Muscle of back (tissue), 11 donors: Measurements from ENCODE around the gene ZMYND10. TPM values are rescaled to one million over a fixed set of nuclear protein-coding genes. Genes with fewer than 3 reads are reported as not detected.
A peak's percentile ranks its signal among the peaks of the same experiment; 100 is the strongest.

Source experiments
- DNase-seq, 3 donors: peaks; one replicate each; pipeline versions ENCODE4 v3.0.0 to v3.0.0-alpha.2; 2013
- polyA plus RNA-seq, 10 donors: library from polyadenylated mRNA; unstranded; fragments of 120-200 nt; gene quantifications; one replicate each; pipeline ENCODE4 v1.2.1, GENCODE V29; 2013; ENCODE audit not compliant: insufficient read length in 10 of 10

Gene ZMYND10
- polyA plus RNA-seq, 10 donors: 0.60 to 1.7 (median 0.93) TPM

- no peak for DNase-seq
Observed at GRCh38 chr3:50371133-50371685, 25.7 kb upstream of the ZMYND10 start.

GRCh38 chr3:50370594-50370993 is 25.1 kb upstream of the ZMYND10 start:
- DNase-seq: peak; percentile 54 to 83 (median 69)

- no peak for DNase-seq
Observed at GRCh38 chr3:50369012-50369670, 23.6 kb upstream of the ZMYND10 start.

GRCh38 chr3:50365842-50366220 is 20.3 kb upstream of the ZMYND10 start:
- DNase-seq: no peak

- peak; percentile 33 to 80 (median 69) for DNase-seq
Observed at GRCh38 chr3:50365080-50365841, 19.7 kb upstream of the ZMYND10 start.

GRCh38 chr3:50364573-50365079 is 19.1 kb upstream of the ZMYND10 start:
- DNase-seq: peak in 1 of 3 donors; percentile 68

- DNase-seq: no peak
Observed at GRCh38 chr3:50359760-50360110, 14.2 kb upstream of the ZMYND10 start.

GRCh38 chr3:50358911-50359759 is 13.6 kb upstream of the ZMYND10 start, which contains the start of gene TMEM115:
Gene TMEM115 (minus strand): TSS chr3:50359521. CDS start chr3:50359063, 458 bp downstream.
- peak; percentile 98 to 99 (median 99) for DNase-seq

- DNase-seq: no peak
Observed at GRCh38 chr3:50358355-50358910, 12.9 kb upstream of the ZMYND10 start.

GRCh38 chr3:50357481-50357880 is 11.9 kb upstream of the ZMYND10 start:
- no peak for DNase-seq

- DNase-seq: no peak
Observed at GRCh38 chr3:50356553-50356952, 11.0 kb upstream of the ZMYND10 start.

GRCh38 chr3:50355829-50356552 is 10.5 kb upstream of the ZMYND10 start:
- no peak for DNase-seq

GRCh38 chr3:50354850-50355249 is 9.3 kb upstream of the ZMYND10 start:
- DNase-seq: no peak

GRCh38 chr3:50354186-50354764 is 8.7 kb upstream of the ZMYND10 start:
- no peak for DNase-seq

- DNase-seq: no peak
Observed at GRCh38 chr3:50353245-50354004, 7.9 kb upstream of the ZMYND10 start.

- no peak for DNase-seq
Observed at GRCh38 chr3:50352781-50353180, 7.2 kb upstream of the ZMYND10 start.

- DNase-seq: no peak
Observed at GRCh38 chr3:50351323-50351697, 5.8 kb upstream of the ZMYND10 start.

- peak; percentile 94 to 98 (median 96) for DNase-seq
Observed at GRCh38 chr3:50350527-50351322, 5.2 kb upstream of the ZMYND10 start, which contains the start of the genes CYB561D2 and NPRL2. Gene CYB561D2 (plus strand): TSS chr3:50350862. CDS start chr3:50351434, 572 bp downstream. Gene NPRL2 (minus strand): TSS chr3:50350775. CDS start chr3:50350652, 123 bp downstream.

GRCh38 chr3:50350213-50350526 is 4.6 kb upstream of the ZMYND10 start:
- no peak for DNase-seq
